K562 (cell line): ENCODE results near the gene SNUPN. TPM values are rescaled to one million over a fixed set of nuclear protein-coding genes. Genes with fewer than 3 reads are reported as not detected.

ENCODE experiments used
- CBX8 ChIP-seq: fragments of 200-600 bp; sonication (generic); IDR thresholded peaks from 2 replicates; pipeline ENCODE4 v1.6.1; 2012; ENCODE audit warnings: borderline replicate concordance, mixed run types, low read depth, mild to moderate bottlenecking, moderate library complexity, mixed read lengths, low read length, control low read depth, inconsistent platforms; ENCODE audit not compliant: poor library complexity, severe bottlenecking; ENCODE audit errors: extremely low read depth
- GTF2E2 ChIP-seq: fragments of 200-800 bp; sonication (Bioruptor generic); IDR thresholded peaks from 2 replicates; pipeline ENCODE4 v1.6.1; 2016; ENCODE audit warnings: missing genetic modification characterization, missing compliant biosample characterization
- KLF1 ChIP-seq: fragments of 450-650 bp; IDR thresholded peaks from 2 replicates; pipeline ENCODE4 v1.6.1; 2016; ENCODE audit warnings: missing genetic modification characterization, missing compliant biosample characterization
- RAD51 ChIP-seq: fragments of 450-650 bp; IDR thresholded peaks from 2 replicates; pipeline ENCODE4 v1.7.1; 2016; ENCODE audit warnings: low read depth, mild to moderate bottlenecking, borderline replicate concordance
- RBM34 ChIP-seq: fragments of 200-400 bp; formaldehyde crosslinking; IDR thresholded peaks from 2 replicates; pipeline ENCODE4 v1.6.1; 2018; ENCODE audit warnings: low read length, borderline replicate concordance; ENCODE audit not compliant: insufficient read depth
- RFX7 ChIP-seq: fragments of 250-450 bp; sonication (Bioruptor Pico); IDR thresholded peaks from 2 replicates; pipeline ENCODE4 v1.5.1; 2021; ENCODE audit warnings: mild to moderate bottlenecking
- SIX5 ChIP-seq, 2 experiments: IDR thresholded peaks; 2 replicates each; pipeline ENCODE4 v1.6.1; 2011; ENCODE audit warnings: low read length in 2 of 2, borderline replicate concordance in 1 of 2, low read depth in 1 of 2, mild to moderate bottlenecking in 1 of 2, moderate library complexity in 1 of 2; ENCODE audit not compliant: insufficient read depth in 1 of 2
- STAT5B ChIP-seq: fragments of 250-450 bp; sonication (Bioruptor Pico); IDR thresholded peaks from 2 replicates; pipeline ENCODE4 v1.8.0; 2021; ENCODE audit warnings: mild to moderate bottlenecking, inconsistent platforms
- ZNF143 ChIP-seq: sonication (generic); formaldehyde crosslinking; IDR thresholded peaks from 2 replicates; pipeline ENCODE4 v1.9.0; 2022; ENCODE audit warnings: mild to moderate bottlenecking, missing genetic modification reagents
- polyA plus RNA-seq, 8 experiments: library from polyadenylated mRNA; depleted of rRNA in 4 of 8; stranded (reverse) in 5 of 8; unstranded in 3 of 8; fragments of >200 nt; fragmentation: Nextera tagmentation in 2 of 8; fragmentation: Illumina TruSeq in 1 of 8; extraction: Ambion mirVana in 2 of 8; extraction: Trizol in 1 of 8; gene quantifications; 2 replicates each; pipeline versions ENCODE4 v1.2.1 to v1.2.3, GENCODE V29; 2011 to 2014; ENCODE audit warnings: inconsistent platforms in 1 of 8, missing spikeins in 1 of 8
- total RNA-seq, 7 experiments: library from RNA; depleted of rRNA in 6 of 7; stranded (reverse); fragments of >200 nt in 6 of 7; fragmentation: Illumina TruSeq in 2 of 7; extraction: Trizol in 2 of 7; gene quantifications; 2 replicates each; pipeline versions ENCODE4 v1.2.1 to v1.2.3, GENCODE V29; 2011 to 2021; ENCODE audit warnings: low replicate concordance in 1 of 7
- TF ChIP-seq, protein P1 (sequence below), 2 experiments: fragments of 450-650 bp in 1 of 2; sonication (generic) in 1 of 2; formaldehyde crosslinking in 1 of 2; IDR thresholded peaks; 2 replicates each; pipeline versions ENCODE4 v1.7.1 to v1.9.0; 2016 to 2022; ENCODE audit warnings: inconsistent platforms in 1 of 2, mild to moderate bottlenecking in 1 of 2, missing genetic modification reagents in 1 of 2
- TF ChIP-seq, protein P2 (sequence below): sonication (generic); formaldehyde crosslinking; IDR thresholded peaks from 2 replicates; pipeline ENCODE4 v1.8.0; 2022; ENCODE audit warnings: mild to moderate bottlenecking, missing genetic modification reagents

Gene SNUPN
- total and polyA plus RNA-seq, 9 of the 15 experiments (the other 6 are each of a cell fraction or from before 2014, with no cell fraction given): 32.2 to 78.3 (median 40.0) TPM

DNA sequence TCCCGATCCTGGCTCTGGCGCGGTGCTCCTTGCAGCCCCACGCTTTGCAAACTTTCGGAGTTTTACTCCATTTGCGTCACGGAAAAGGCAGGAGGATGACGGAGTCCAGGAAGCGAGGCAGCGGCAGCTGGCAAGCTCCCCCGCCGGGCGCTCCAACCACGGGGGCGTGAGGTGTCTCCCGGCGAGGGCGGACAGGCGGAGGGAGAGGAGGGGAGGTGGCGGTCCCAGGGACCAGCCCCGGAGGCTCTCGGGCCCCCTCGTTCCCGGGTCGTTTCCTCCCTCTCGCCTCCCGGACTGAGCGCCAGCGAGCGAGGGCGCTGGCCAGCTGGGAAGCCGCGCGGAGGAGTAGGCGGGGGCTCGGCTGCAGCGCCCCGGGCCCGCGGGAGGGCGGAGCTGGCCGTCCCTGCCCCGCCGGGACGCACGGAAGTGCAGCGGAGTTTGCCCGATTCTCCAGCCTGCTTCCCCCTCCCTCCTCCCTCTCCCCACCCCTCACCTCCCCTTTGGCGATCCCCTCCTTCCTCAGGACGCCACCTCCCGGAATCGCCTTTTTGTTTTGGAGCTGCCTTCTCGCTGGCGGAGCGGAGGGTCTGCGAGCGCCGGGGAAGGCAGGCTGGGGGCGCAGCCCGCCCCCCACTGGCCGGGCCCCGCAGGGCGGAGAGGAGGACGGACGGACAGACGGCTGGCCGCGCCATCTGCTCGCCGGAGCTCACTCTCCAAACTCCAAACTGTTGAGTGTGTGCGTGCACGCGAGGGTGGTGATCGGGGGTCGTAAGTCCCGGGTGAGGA lies 22.0 kb upstream of the SNUPN start, which contains the start of gene SNX33 (continued):
- TF ChIP-seq, protein P1, sequence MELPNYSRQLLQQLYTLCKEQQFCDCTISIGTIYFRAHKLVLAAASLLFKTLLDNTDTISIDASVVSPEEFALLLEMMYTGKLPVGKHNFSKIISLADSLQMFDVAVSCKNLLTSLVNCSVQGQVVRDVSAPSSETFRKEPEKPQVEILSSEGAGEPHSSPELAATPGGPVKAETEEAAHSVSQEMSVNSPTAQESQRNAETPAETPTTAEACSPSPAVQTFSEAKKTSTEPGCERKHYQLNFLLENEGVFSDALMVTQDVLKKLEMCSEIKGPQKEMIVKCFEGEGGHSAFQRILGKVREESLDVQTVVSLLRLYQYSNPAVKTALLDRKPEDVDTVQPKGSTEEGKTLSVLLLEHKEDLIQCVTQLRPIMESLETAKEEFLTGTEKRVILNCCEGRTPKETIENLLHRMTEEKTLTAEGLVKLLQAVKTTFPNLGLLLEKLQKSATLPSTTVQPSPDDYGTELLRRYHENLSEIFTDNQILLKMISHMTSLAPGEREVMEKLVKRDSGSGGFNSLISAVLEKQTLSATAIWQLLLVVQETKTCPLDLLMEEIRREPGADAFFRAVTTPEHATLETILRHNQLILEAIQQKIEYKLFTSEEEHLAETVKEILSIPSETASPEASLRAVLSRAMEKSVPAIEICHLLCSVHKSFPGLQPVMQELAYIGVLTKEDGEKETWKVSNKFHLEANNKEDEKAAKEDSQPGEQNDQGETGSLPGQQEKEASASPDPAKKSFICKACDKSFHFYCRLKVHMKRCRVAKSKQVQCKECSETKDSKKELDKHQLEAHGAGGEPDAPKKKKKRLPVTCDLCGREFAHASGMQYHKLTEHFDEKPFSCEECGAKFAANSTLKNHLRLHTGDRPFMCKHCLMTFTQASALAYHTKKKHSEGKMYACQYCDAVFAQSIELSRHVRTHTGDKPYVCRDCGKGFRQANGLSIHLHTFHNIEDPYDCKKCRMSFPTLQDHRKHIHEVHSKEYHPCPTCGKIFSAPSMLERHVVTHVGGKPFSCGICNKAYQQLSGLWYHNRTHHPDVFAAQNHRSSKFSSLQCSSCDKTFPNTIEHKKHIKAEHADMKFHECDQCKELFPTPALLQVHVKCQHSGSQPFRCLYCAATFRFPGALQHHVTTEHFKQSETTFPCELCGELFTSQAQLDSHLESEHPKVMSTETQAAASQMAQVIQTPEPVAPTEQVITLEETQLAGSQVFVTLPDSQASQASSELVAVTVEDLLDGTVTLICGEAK (IDR thresholded peaks at IDR 0.05): no peak; the same call in 1 of the 2 replicates
- TF ChIP-seq, protein P1 (CRISPR knock-in tag; IDR thresholded peaks at IDR 0.05): no peak
- TF ChIP-seq RAD51 (no peak), RBM34 (no peak), CBX8 (no peak), SIX5 (IDR thresholded peaks at IDR 0.05; ENCODE audit: borderline replicate concordance in 1 of 2, insufficient read depth in 1 of 2, low read depth in 1 of 2, low read length in 2 of 2) (no peak), RFX7 (CRISPR knock-in tag) (no peak), ZNF143 (CRISPR knock-in tag) (no peak), STAT5B (CRISPR knock-in tag) (no peak), GTF2E2 (no peak), KLF1 (tag) (no peak)
- TF ChIP-seq, protein P2, sequence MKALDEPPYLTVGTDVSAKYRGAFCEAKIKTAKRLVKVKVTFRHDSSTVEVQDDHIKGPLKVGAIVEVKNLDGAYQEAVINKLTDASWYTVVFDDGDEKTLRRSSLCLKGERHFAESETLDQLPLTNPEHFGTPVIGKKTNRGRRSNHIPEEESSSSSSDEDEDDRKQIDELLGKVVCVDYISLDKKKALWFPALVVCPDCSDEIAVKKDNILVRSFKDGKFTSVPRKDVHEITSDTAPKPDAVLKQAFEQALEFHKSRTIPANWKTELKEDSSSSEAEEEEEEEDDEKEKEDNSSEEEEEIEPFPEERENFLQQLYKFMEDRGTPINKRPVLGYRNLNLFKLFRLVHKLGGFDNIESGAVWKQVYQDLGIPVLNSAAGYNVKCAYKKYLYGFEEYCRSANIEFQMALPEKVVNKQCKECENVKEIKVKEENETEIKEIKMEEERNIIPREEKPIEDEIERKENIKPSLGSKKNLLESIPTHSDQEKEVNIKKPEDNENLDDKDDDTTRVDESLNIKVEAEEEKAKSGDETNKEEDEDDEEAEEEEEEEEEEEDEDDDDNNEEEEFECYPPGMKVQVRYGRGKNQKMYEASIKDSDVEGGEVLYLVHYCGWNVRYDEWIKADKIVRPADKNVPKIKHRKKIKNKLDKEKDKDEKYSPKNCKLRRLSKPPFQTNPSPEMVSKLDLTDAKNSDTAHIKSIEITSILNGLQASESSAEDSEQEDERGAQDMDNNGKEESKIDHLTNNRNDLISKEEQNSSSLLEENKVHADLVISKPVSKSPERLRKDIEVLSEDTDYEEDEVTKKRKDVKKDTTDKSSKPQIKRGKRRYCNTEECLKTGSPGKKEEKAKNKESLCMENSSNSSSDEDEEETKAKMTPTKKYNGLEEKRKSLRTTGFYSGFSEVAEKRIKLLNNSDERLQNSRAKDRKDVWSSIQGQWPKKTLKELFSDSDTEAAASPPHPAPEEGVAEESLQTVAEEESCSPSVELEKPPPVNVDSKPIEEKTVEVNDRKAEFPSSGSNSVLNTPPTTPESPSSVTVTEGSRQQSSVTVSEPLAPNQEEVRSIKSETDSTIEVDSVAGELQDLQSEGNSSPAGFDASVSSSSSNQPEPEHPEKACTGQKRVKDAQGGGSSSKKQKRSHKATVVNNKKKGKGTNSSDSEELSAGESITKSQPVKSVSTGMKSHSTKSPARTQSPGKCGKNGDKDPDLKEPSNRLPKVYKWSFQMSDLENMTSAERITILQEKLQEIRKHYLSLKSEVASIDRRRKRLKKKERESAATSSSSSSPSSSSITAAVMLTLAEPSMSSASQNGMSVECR (CRISPR knock-in tag): peak; percentile 84
